HG03159 (cell line): ENCODE results near the gene APOL5.
"Not testable (repeated sequence)": the region's sequence is repeated elsewhere in the genome, so short reads cannot be mapped to it uniquely, and the experiment has no call there.

Source experiments
- ATAC-seq: cut with Tn5 transposase; IDR thresholded peaks from one replicate; pipeline ENCODE4 v1.9.1; 2021; ENCODE audit warnings: mild to moderate bottlenecking, moderate library complexity; ENCODE audit not compliant: unreplicated experiment

The APOL5 gene, protein sequence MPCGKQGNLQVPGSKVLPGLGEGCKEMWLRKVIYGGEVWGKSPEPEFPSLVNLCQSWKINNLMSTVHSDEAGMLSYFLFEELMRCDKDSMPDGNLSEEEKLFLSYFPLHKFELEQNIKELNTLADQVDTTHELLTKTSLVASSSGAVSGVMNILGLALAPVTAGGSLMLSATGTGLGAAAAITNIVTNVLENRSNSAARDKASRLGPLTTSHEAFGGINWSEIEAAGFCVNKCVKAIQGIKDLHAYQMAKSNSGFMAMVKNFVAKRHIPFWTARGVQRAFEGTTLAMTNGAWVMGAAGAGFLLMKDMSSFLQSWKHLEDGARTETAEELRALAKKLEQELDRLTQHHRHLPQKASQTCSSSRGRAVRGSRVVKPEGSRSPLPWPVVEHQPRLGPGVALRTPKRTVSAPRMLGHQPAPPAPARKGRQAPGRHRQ

DNA sequence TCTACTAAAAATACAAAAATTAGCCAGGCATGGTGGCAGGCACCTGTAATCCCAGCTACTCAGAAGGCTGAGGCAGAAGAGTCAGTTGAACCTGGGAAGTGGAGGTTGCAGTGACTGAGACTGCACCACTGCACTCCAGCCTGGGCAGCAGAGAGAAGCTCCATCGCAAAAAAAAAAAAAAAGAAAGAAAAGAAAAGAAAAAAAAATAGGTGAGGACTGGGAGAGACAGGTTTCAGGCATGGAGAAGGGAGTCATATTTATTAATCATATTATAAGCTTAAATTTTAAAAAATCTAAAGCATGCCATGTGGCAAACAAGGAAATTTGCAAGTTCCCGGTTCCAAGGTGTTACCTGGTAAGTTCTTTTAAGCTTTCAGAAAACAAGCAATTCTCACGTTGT lies at the start of gene APOL5:
Gene APOL5 (plus strand): TSS at position 301 of the 400 bp plus-strand sequence. CDS start 0 bp downstream, at position 301.
- ATAC-seq, result no peak

DNA sequence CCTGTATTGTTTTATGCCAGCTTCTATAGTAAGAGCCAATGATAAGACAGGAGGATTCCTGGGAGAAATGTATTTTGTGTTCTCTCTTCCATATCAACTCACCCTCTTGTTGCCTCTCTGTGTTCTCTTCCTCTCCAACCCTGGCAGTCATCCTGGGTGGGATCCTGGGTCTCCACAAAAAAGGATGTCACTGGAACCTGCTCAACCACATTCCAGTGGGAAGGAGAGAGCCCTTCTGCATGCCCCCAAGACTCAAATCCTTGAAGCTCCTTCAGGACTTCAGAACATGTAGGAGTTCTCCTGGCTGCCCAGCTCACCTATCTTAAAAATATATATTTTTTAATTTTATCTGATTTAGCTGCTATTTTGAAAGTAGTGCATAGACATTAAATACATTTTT lies 43.3 kb upstream of the APOL5 start:
- no peak for ATAC-seq

DNA sequence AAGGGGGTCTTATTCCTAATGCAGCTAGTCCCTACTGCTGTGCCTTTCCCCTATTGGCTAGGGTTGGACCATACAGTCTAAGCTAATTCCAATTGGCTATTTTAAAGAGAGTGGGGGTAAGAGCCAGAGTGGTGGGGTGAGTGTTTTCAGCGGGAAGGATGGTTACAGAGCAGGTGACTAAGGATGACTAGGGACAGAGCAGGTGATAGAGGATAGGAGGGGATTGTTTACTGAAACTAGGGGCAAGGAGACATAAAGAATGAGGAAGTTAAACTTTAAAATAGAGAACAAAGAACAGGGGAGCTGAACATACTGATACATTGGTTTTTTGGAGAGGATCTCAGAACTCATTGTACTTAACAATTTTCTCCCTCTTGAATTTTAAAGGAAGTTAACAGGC lies 41.6 kb upstream of the APOL5 start:
- not testable (repeated sequence) for ATAC-seq

DNA sequence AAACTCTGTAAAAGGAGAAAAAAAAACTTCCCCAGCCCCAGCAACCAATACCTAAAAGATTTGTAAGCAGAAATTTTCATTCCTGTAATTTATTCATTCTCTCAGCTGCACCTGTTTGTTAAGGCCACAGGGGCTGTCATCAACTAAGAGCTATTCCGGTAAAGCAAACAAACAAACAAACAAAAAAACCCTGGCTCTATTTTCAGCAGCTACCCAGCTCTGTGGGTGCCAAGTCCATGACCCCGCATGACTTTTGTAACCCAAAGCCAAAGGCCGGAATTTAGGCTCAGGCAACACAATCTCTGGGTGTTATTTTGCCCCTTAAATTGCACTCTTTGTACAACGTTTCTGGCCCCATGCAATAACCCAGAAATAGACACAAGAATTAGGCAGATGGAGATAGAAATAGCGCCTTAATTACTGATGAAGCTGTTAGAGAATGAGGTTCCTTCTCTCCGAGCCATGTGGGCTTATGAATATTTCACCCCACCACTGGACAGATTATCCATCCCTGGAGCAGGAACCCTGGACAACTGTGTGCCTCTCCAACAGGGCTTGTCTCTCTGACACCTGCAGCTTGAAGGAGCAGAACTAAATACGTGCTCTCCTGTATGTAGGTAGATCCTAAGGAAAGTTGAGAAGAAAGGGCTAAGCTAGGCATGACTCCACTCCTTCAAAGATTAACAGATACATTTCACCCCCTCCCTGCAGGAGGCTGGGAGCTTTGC lies 40.0 kb upstream of the APOL5 start:
- ATAC-seq, result no peak

DNA sequence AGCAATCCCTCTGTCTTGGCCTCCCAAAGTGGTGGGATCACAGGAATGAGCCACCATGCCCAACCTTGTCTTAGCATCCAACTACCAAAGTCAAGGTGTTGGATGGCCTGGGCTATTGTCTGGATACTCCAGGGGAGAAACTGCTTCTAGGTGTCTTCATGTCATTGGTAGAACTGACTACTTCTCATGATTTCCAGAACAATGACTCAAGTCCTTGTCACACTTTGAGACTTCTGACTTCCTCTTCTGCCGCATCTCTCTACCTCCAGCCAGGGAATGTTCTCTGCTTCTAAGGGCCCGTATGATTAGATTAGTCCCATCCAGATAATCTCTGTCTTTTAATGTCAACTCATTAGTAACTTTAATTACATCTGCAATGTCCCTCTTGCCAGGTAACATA lies 38.8 kb upstream of the APOL5 start:
- no peak for ATAC-seq

DNA sequence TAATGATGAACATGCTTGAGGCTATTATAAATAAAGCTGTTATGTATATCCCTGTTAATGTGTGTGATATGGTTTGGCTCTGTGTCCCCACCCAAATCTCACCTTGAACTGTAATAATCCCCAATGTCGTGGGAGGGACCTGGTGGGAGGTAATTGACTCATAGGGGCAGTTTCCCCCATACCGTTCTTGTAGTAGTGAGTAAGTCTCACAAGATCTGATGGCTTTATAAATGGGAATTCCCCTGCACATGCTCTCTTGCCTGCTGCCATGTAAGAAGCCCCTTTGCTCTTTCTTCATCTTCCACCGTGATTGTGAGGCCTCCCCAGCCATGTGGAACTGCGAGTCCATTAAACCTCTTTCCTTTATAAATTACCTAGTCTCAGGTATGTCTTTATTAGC lies 38.2 kb upstream of the APOL5 start:
- ATAC-seq, result not testable (repeated sequence)

DNA sequence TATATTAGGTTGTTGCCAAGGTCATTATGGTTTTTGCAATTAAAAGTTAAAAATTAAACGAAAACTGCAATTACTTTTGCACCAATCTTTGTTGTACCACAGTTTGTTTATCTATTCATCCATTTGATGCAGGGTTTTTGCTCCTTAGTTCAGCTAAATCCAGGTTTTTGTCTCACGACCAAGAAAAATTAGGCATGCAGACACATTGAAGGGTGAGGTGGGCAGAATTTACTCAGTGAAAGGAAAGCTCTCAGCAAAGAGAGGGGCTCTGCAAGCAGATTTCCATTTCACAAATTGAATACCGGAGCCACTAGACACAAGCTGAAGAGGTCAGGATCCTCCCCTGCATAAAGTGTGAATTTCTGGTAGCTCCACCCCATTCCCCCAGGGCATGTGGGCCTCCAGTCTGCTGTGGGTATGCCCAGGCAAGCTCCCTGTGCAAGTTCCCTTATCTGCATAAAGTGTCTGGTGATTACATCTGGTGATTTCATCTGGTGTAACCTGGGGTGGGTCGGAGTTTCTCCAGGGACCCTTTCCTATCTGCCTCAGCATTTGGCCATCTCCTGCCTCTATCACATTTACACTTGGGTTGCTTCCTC lies 36.1 kb upstream of the APOL5 start:
- ATAC-seq, result no peak

DNA sequence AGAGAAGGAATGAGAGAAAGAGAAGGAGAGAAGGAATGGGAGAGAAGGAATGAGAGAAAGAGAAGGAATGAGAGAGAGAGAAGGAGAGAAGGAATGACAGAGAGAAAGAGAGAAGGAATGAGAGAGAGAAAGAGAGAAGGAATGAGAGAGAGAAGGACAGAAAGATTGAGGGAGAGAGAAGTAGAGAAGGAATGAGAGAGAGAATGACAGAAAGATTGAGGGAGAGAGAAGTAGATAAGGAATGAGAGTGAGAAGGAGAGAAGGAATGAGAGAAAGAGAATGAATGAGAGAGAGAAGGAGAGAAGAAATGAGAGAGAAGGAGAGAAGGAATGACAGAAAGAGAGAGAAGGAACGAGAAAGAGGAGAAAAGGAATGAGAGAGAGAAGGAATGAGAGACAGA lies 34.1 kb upstream of the APOL5 start:
- ATAC-seq, result no peak

DNA sequence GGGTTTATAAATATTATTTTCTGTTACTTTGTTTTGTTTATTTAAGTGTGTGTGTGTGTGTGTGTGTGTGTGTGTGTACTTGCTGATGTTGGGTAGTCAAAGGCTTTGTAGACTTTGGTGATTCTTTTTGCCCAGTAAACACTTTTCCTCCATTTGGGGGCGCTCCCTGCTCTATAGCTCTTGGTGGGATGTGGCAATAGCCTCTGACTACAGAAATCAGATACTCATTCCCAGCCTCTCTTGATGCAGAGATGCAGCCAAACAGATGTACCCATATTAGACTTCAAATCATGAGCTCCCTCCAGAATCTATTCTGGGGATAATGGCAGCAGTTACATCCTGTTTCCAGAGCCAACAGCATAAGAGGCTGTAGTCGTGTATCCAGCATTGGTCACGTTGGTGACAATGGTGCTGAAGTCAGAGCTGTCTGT lies 33.4 kb upstream of the APOL5 start:
- no peak for ATAC-seq

DNA sequence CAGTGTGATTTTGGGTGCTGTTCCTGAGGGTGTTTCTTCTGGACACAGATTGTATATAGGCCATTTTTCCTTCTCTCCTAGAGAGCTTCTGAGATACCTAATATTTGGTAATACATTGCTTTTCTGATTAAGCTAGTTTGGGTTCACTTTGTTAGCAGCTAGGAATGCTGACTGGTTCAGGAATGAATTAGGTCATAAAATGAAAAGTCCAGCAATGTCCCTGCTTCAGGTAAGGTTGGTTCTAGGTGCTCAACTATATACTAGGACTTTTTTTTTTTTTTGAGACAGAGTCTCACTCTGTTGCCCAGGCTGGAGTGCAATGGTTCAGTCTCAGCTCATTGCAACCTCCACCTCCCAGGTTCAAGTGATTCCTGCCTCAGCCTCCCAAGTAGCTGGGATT lies 32.9 kb upstream of the APOL5 start:
- no peak for ATAC-seq

DNA sequence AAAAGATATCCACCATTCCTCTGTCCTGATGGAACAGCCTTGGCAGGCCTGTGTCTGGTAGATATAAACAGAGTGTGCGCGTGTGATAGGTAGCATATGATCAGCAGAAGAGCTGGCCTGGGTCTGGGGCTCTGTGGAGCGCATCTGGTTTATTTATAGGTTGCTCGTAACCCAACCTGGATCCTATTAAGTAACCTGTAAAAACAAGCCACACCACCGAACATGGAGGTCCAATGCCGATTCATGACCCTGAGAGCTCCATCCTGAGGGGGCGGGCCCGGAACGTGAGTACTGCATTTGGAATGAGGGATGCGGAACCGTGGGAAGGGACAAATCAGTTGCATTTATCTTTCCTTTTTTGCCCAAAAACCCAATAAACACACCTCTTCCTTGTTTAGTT lies 31.9 kb upstream of the APOL5 start:
- no peak for ATAC-seq

DNA sequence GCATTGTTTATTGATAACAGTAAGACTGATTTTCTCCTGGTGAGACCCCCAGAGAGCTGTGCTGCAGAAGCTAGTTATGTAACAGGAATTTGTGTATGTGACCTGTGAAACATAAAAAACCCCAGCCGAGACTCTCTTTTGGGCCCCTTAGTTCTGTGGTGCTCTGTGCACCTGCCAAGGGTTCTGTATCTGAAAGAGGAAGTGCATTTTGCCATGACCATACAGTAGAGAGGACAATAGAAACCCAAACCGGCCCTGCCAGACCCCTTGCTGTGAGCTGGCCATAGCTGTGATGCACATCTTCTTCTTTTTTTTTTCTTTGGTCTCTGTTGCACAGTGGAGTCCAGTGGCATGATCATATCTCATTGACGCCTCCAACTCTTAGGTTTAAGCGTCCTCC lies 31.4 kb upstream of the APOL5 start:
- no peak for ATAC-seq

DNA sequence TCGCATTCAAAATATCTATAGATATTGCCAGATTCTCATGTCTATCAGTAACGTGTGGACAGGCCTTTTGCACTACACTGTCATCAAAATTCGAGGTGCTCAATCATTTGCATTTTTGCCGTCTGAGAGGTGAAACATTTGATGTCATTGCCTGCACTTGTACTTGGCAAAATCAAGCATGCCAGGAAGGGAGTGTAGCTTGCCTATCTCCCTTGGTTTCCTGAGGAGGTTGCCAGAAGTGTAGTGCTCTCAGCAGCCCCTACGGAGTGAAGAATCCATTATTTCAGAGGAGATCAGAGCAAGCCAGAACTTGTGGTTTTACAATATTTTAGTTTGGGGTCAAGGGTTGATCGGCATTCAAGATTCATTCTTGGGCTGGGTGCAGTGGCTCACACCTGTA lies 30.2 kb upstream of the APOL5 start:
- no peak for ATAC-seq

DNA sequence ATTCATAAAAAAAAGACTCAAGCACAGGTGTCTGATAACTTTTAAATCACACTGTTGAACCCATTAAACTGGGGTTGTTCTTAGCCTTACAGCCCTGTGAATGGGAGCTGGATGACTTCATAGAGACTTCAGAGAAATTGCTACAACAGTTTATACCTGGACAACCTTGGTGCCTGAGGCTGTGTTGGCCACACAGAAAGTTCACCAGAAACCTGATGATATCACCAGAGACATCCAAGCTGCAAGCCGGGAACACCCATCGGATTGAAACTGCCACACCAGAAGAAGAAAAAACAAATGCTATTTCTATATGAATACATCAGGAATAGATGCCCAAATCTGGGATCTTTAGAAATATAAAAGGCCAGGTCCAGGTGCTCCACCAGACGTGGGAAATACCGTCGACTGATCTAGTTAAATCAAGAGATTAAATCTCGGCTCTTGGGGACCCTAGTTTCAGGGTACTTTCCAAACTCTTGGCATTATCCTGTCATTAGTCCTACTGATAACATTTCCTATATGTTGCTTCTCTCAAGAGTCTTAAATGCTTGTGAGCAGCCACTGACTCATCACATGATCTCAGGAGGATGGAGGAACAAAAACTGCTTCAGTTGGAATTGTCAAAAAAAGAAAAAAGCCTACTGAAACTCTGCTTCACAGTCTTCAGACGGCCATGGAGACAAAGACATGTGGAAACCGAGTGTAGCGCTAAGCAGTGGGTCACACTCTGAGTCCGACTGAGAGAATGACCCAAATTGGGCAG lies 28.6 kb upstream of the APOL5 start:
- ATAC-seq, result no peak

DNA sequence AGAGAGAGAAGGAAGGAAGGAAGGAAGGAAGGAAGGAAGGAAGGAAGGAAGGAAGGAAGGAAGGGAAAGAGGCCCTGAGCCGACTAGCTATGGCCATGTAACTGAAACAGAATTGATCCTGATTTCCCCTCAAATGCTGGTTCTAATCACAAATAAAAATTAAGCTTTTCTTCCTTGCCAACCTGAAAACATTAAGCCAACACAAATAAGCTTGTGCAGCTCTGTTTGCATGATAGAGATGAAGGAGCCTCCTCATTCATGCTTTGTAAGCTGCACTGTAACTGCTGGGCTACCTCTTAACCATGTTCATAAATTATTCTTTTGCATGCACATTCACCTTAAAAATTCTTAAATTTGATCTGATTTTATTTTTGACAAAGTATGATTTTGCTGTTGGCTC lies 27.7 kb upstream of the APOL5 start:
- ATAC-seq, result no peak

DNA sequence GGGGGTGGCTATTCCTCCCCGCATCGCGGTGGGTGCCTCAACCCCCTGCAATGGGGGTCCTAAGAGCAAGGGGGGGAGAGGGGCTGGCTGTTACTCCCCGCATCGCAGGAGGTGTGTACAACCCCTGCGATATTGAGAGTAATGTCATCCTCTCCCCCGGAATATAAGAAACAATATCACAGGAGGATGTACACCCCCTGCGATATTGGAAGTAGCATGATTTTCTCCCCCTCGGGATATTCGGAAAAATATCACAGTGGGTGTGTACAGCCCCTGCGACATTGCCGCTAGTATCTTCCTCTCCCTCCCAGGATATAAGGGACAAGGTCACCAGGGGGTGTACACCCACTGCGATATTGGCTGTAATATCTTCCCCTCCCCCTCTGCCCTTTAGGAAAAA lies 22.5 kb upstream of the APOL5 start:
- no peak for ATAC-seq

DNA sequence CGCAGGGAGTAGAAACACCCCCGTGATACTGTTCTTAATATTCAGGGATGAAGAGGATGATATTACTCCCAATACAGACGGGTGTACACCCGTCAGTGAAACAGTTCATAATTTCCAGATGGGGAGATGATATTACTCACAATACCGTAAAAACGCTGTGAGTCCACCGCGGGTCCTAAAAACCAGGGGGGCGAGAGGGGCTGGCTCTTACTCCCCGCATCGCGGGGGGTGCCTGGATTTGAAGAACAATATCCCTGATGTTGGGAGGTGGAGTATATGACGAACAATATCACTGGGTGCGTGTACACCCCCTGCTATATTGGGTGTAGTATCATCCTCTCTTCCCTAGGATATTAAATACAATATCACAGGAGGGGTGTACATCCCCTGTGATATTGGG lies 20.5 kb upstream of the APOL5 start:
- no peak for ATAC-seq

DNA sequence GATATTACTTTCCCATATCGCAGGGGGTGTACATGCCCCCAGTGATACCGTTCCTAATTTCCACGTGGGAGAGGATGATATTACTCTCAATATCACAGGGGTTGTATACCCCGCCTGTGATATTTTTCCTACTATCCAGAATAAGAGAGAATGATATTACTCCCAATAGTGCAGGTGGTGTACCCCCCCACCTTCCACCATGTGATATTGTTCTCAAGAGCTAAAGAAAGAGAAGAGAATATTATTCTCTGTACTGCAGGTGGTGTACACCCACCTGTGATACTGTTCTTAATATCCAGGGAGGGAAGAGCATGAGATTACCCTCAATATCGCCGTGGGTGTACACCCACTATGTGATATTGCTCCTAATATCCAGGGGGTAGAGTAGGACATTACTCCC lies 17.8 kb upstream of the APOL5 start:
- ATAC-seq, result not testable (repeated sequence)

DNA sequence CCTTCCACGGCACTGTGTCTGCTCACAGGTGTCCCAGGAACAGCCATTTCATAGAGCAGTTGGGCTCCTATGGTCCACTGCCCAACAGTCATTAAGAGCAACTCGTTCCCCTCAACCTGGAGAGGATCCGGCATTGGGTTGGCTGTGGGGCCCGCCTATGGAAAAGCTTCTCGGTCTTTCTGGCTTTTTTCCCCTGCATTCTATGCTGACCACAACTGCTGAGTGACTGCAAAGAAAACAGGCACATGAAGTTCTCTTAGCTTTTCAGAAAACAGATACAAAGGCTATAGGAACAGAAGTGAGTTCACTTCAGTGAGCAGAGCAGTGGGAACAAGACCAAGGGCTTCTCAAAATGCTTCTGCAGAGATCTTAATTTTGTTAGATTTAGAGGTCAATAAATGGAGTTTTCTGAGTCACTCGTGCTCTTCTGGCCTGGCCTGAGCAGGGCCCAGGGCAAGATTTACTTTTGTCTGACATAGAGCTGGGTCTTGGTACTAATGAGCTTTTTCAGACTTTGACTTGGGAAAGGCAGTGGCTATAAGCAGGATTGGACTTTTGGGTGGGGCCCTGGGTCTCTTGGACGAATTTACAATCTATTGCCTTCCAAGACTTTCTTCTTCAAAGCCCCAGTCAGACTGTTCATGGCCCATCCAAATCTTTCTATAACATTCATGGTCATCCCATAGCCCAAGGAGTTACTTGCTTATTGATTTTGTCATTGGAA lies 13.6 kb upstream of the APOL5 start:
- ATAC-seq, result no peak

DNA sequence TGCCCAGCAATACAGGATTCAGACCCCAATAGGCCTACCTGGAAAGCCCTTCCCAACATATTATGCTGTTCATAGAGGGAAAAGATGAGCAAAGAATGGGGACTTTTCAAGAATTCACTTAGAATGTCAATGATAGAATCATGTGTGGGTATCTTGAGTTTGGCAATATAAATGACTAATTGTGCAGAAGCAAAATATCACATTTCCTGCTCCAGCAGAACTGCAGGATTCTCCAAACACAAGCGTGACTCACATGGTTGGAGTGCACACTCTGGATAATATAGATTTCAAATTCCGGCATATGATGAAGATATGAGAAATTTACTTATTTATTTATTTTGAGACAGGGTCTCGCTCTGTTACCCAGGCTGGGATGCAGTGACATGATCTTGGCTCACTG lies 12.5 kb upstream of the APOL5 start:
- no peak for ATAC-seq

DNA sequence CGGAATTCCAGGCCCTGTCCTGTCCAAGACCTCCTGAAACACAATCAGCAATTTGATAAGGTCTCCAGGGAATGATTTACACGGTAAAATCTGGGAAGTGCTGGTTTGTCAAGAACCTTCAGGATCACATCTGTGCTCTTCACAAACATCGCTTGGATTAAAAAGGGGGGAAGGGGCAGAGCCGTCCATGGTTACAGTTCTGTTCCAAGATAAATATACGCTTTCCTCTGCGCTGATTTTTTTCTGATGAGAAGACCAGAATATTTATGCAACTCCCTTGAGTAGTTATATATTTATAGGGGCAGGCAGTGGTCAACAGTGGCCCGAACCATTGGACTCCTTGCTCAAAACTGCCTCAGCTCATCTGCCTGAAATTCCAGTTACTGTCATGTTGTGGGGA lies 9.2 kb upstream of the APOL5 start:
- no peak for ATAC-seq
